Measurements from ENCODE around the gene MXD4.

Gene MXD4

DNA sequence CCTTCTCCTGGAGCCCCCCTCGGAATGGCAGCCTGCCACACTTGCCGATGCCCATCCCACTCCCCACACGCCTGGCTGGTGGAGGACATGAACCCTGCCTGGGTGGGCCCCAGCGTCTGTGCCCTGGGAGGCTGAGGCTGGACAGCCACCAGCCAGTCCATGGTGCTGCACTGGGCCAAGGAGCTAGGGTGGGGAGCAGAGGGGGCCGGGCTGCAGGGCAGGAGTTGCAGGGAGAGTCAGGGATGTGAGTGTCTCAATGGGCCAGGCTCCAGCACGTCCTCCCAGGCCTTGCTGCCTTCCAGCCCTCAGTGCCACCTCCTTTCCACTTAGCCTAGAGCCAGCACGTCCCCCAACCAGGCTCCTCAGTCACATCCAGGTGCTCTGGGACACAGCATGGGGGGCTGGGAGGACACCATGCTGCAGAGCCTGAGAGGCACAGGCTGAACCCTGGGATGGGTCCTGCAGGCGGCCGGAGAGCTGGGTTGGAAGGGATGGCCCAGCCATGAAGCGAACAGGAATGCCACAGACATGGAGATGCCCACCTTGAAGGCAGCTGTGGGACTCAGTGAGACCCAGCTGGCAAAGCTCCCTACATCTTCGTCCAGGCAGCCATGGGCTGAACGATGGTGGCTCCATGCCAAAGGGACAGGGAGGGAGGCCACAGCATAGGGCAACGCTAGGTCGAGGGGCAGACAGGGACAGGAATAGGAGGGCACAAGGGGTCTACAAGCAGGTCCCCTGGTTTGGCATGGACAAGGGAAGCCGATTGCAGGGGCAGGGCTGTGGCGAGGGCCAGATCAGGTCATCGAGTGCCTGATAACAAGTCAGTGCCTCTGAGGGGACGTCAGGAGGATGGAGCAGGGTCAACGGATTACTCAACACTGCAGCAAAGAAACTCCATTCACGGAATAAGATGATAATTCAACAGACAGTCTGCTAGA is 30.1 kb upstream of the MXD4 start:
- no peak for DNase-seq (ENCODE audit: low read depth)

DNA sequence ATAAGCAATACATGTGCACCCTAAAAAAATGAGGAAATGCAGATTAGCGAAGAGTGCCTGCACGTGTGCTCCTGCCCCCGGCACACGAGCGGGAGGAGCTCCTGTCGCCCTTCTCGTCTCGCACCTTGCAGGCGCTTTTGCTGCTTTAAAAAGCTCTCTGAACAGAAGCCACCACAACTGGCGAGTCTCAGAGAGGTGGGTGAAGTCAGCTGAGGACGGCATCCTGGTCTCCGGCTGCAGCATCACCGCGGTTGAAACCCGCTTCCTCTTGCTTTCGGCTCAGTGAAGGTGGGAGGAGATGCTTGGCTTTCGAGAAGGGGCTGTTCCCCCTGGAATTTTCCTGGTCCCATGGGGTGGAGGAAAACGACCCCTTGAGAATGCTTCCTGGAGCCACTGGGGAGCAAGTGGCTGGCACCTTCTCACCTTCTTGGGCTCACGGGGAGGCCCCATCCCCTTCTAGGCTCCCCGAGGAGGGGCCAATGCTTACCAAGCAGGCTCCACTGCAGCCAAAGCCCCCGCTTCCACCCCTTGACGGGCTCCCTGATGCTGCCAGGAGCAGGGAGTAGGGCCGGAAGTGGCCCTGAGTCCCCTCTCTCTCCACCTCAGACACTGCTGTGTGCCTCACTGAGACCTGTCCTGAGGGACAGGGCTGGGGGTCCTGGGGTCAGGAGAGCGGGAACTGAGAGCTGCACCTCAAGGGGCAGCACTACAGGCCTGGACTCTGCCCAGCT is 29.2 kb upstream of the MXD4 start:
- DNase-seq (ENCODE audit: low read depth): no peak

DNA sequence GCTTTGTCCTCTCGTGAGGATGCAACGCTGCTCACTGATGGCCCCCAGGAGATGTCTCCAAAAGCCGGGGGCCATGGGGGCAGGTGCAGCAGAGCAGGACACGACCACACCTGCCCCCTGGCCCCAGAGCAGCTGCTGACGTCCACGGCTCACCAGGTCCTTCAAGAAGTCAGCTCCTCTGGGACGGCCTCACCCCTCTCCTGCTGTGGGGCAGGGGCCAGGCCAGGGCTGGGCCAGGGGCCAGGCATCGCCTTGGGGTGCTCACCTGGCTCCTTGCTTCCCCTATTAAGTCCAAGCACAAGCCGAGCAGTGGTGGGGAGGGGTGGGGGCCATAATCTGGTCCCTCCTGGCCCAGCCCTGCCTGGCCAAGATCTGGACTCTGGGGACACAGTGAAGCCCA is 28.6 kb upstream of the MXD4 start:
- DNase-seq (ENCODE audit: low read depth): no peak

DNA sequence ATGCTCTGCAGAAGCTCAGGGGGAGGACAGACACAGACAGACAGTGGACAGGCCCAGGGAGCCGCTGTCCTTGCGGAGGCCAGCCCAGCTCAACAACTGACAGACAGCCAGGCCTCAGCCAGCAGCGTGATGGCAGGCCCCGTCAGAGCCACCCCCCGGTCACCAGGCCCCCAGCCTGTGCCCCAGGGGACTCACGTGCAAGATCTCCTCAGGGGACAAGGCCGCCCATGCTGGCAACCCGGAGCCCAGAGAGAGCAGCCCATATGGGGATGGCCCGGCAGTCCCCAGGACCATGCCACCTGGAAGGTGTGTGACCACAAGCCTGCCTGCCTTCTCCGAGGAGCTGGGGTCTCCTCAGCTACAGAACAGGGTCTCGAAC is 28.0 kb upstream of the MXD4 start:
- no peak for DNase-seq (ENCODE audit: low read depth)

DNA sequence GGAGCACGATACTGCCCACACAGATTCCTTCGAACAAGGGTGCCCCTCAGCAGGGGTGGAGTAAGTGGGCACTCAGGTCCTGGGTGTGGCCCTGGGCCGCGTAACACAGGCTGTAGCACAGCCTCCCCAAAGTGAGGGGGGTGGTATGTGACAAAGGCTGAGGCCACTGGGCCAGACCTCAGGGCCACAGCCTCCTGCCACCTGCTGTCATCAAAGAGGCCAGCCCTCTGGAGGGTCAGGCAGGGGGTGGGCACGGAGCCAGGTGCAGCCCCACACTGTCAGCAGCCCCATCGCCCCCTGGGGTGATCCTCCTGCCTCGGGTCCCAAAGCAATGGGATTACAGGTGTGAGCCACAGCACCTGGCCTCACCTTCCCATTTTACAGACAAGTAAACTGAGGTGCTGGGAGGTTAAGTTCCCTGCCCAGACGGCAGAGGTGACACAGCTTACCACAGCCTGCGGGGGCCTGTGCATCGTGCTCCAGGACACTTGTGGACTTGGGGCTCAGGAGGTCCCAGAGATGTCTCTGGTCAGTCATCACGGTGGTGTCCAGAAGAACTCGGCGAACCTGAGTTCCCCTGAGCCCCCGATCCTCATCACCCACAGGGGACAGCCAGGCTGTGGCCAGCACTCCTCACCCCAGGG is 27.5 kb upstream of the MXD4 start:
- no peak for DNase-seq (ENCODE audit: low read depth)

DNA sequence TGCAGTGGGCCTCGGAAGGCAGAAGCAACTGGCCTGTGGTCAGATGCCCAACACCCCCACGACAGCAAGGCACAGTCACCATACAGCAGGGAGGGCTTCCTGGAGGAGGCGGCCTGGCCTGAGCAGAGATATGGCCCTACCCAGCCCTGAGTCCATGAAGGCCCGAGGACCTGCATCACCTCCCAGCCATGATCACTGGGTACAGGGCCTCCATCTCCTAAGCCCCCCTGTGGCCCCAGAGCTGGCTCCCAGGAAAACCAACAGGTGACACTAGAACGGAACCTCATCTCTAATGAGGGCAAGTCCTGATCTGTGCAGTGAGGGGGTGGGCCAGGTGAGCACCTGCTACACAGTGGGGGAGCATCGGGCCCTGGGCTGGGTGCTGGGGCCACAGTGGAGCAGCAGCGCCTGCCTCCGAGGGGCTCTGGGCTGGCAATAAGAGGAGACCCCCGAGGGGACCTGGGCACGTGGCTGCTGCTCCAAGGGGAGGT is 26.2 kb upstream of the MXD4 start:
- peak; percentile 10 for DNase-seq (ENCODE audit: low read depth)

DNA sequence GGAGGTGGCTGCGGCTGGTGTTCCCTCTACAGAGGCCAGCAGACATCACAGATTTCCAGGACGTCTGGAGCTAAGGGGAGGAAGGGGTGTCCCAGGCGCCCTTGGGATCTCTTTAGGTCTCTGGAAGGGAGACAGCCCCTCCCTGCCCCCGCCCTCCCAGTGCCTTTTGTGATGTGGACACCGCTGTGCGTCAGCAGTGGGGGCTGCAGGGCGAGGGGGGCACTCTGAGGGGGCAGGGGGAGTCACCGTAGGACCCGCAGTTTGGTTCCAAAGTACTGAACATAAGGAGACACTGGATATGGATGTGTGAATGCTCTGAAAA is 25.6 kb upstream of the MXD4 start:
- DNase-seq (ENCODE audit: low read depth): no peak

DNA sequence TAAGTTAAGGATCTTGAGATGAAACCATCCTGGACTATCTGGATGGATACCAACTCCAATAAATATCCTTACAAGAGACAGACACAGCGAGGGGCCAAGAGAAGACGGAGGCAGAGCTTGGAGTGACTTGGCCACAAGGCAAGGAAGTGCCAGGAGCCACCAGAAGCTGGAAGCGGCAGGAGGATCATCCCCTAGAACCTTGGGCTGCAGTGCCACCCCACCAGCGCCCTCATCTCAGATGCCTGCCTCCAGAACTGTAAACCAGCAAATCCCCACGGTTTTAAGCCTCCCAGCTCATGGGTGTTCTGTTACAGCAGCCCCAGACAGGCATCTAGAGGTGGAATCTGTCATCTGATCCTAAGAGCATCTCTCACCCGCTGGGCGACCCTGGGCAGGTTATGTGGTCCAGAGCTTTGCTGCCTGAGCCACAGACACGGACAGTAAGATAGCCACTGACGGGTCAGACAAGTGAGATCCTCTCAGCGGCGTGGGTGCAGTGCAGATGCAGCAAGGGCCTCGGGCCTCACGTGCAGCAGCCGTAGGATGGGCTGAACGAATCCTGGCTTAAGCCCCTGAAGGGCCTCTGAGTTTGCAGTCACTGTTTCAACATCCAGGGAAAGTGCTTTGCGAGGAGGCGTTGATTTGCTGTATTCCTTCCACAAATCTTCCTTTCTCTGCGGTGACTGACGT is 25.1 kb upstream of the MXD4 start:
- DNase-seq (ENCODE audit: low read depth): peak; percentile 77

DNA sequence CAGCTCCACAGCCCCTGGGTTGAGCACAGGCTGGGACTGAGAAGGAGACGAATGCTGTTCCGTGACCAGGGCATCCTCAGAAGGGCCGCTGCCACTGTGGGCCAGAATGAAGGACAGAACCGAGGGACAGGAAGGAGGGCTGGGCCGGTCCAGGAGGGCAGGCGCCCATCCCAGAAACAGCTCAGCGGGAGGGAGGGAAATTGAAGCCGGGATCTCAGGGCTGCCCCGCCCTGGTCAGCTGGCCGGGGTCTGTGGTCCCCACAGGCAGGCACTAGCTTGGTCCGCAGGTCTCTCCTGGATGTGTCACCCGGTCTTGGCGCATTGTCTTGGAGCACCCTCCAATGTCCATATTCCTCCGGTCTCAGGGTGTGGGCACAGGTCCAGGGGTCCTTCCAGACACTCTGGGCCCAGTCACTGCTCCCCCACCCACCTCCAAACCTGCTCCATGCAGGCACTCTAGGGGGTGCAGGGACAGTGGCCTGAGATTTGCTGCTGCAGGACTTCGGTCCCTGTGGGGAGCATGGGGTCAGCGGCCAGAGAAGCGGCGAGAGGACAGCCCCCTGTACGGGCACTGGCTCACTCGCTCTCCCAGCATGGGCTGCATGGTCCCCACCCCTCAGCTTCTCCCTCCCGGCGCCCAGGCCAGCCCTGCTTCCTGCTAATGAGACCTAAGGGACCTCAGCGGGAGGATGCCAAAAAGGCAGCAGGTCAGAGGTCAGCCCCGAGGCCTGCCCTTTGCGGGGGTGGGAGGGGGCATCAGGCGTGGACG is 23.9 kb upstream of the MXD4 start:
- no peak for DNase-seq (ENCODE audit: low read depth)

DNA sequence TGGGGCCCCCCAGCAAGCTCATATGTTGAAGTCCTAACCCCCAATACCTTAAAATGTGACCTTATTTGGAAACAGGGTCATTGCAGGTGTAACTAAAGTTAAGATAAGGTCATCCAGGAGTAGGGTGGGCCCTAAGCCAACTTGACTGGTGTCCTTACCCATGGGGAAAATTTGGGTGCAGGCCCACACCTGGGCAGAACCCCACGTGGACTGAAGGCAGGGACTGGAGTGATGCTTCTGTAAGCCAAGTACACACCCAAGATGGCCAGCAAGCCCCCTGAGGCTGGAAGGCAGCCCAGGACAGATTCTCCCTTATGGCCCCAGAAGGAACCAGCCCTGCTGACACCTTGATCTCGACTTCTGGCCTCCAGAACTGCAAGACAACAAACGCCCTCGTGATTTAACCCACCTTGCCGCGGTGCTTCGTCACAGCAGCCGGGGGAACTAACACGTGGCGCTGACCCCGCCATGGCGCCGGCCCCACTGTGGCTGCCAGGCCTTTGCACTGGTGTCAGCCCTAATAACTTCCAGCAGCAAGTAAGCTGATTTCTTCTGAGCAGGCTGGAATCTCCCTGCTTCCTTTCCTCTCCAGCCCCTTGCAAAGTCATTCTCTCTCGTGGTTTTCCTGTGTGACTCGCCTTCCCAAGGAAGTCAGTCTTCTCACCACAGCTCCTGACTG is 23.2 kb upstream of the MXD4 start:
- DNase-seq (ENCODE audit: low read depth): peak; percentile 42

DNA sequence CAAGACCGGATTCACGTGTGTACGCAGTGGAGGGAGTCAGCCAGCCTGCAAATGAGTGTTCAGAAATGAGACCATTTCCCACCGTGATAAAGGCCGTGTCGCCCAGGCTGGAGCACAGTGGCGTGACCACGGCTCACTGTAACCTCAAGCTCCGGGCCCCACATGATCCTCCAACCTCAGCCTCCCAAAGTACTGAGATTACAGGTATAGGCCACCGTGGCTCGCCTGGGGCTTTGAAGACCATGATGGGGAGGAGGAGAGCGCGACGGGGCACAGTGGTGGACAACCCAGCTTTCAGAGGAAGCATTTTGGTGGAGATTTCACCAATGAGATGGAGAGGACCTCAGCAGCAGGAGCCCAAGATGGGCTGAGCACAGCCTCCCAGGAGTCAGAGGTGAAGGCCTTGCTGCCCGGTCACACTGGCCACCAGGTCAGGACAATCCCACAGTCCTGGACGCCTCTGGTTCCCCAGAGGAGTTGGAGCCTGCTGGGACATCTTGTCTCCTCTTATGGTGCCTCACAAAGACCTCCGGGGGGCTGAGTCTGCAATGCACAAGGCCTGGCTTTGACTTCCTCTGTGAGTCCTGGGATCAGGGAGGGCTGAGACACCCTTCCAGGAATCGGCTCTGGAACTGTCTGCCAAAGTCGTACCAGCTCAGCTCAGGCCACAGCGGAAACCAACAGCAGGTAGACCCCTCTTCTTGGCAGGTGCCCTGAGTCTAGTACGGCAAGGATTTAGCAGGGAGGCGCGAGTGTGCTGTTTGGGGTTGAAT is 22.4 kb upstream of the MXD4 start:
- DNase-seq (ENCODE audit: low read depth): no peak

DNA sequence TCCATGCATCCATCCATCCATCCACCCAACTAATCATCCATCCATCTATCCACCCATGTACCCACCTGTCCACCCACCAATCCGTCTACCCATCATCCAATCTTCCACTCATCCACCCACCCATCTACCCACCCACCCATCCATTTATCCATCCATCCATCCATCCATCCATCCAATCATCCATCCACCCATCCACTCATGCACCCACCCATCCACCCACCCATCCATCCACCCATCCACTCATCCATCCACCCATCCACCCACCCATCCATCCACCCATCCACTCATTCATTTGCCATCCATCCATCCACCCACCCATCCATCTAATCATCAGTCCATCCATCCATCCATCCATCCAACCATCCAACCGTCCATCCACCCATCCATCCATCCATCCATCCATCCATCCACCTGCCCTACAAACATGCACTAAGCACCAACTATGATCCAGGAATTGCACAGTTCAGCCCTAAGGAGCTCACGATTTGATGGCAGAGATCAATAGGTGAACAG is 21.3 kb upstream of the MXD4 start:
- DNase-seq (ENCODE audit: low read depth): no peak

DNA sequence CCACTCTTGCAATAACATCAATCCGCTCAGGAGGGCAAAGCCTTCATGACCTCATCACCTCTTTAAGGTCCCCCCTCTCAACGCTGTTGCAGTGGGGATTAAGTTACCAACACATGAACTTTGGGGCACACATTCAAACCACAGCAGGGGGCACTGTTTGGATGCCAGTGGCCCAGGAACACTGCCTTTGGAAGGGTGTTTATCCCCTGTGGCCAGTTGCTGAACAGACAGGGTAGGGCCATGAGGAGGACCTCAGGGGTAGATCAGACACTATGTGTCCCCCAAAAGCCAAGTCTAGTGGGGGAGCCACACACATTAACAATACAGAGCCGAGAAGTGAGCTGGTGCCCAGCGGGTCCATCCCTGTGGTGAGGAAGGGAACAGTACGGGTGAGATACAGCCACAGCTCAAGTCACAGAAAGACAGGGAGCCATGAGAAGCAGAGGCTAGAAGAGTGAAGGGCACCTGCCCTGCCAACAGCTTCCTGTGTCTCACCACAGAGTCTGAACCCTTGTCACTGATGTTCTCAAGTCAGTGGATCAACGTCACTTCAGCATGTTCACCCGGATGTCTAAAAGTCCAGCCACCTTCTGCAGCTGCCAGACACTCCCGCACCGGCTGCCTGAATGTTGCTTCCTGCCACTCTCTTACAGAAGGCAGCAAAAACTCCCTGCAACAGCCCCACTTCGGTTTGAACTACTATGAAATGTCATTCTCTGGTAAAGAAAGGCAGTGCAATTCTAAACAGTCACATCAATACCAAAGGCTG is 19.9 kb upstream of the MXD4 start:
- no peak for DNase-seq (ENCODE audit: low read depth)

DNA sequence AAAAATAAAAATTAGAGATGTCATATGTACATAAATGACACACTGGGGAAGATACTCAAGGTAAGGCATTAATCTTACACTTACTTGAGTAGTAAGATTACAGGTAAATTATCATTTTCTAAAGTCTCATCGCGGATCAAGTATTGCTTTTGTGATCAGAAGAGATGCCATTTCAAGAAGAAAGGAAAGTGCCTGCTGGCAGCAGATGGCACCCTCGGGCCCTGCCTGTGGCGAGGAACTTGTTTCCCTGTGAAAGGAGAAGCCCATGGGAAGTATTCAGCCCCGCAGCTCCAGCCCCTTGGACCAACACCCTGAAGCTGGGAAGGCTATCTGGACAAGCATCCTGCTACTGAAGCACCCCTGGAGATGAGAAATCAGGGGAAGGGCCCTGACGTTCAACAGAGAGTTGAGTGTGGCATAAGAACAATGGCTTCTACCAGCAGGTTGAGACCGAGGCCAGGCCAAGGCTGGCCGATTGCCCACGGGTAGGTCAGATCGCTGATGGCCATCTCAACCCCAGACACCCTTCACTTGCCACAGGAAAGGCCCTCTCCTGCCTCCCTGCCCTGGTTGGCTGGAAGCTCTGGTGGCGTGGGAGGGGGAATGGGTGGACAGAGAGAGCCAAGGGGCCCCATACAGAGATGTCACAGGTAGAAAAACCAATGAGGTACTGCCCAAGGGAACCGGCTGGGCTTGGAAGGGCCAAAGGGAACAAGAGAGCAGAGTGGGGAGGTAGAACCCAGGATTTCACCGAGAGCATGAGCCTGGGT is 18.8 kb upstream of the MXD4 start:
- no peak for DNase-seq (ENCODE audit: low read depth)

DNA sequence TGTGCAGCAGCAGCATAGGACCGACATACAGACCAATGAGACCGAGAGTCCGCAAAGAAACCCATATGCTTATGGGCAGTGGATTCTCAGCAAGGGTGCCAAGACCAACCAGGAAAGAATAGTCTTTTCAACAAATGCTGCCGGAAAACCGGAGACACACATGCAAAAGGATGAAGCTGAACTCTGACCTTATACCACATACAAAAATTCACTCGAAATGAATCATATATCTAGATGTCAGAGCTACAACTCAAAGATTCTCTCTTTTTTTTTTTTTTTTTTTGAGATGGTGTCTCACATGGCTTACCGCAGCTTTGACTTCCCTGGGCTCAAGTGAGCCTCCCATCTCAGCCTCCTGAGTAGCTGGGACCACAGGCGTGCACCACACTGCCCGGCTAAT is 16.0 kb upstream of the MXD4 start:
- no peak for DNase-seq (ENCODE audit: low read depth)

DNA sequence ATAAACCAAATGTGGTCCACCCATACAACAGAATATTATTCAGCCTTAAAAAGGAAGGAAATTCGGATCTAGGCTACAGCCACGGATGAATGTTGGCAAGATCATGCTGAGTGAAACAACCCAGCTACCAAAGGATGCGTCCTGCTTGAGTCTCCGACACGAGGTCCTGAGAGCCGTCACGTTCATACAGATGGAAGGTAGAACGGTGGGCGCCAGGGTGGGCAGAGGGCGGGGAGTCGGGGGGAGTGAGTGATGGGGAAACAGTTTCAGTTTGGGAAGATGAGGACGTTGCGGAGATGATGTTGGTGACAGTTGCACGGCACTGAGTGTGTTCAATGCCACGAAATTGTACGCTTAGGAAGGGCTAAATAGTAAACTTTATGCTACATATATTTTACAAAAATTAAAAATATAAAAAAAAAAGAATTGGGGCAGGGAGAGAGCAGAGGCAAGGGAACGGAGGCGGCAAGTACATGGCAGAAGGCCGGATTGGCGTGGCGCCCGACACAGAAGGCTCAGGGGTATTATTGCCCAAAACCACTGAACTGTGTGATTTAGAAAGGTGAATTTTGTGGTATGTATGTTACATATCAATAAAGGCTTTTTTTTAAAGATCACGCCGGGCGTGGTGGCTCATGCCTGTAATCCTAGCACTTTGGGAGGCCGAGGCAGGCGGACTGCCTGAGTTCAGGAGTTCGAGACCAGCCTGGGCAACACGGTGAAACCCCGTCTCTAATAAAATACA is 14.8 kb upstream of the MXD4 start:
- no peak for DNase-seq (ENCODE audit: low read depth)

DNA sequence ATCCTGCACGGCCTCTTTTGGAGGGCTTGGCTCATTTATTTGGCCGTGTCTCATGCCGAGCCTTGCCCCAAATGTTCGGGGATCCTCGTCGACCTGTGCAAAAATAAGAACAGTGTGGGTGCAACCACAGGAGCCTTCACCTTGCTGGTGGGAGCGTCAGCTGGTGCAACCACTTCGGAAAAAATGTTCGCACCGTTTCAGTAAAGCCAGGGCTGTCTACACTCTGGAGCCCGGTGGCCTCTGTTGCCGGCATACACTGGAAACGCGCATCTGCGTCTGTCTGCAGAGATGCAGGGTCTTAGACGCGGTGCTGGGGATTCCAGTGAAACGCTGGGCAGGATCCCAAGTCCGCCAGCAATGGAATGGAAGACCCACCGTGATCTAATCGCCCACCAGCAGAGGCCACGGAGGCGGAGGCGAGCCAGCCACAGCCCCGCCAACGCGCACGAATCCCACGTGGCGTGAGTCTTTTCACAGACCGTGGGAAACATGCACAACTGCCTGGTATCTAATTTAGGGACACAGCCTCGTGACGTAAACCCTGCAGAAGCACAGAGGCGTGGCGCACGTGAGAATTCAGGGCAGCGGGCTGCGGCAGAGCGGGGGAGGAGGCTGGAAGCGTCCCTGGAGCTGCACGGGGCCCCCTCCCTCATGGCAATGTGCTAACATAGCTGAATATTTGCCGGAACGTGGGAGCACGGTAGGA is 13.8 kb upstream of the MXD4 start:
- no peak for DNase-seq (ENCODE audit: low read depth)
